Fibroblast of pulmonary artery (primary cell): ENCODE data around the gene RBM28.

Source experiments
- DNase-seq: peaks from one replicate; pipeline ENCODE4 v3.0.0-alpha.2; 2010; ENCODE audit warnings: low read depth
- H3K4me3 ChIP-seq: replicated peaks from 2 replicates; pipeline ENCODE4 v1.5.1; 2011; ENCODE audit warnings: low read depth, mild to moderate bottlenecking, control low read depth, low read length, moderate library complexity
- TF ChIP-seq, protein P1 (sequence below): IDR thresholded peaks from 2 replicates; pipeline ENCODE4 v1.5.1; 2011; ENCODE audit warnings: mild to moderate bottlenecking, control low read depth, low read length, inconsistent platforms; ENCODE audit errors: missing control alignments

Gene RBM28

DNA sequence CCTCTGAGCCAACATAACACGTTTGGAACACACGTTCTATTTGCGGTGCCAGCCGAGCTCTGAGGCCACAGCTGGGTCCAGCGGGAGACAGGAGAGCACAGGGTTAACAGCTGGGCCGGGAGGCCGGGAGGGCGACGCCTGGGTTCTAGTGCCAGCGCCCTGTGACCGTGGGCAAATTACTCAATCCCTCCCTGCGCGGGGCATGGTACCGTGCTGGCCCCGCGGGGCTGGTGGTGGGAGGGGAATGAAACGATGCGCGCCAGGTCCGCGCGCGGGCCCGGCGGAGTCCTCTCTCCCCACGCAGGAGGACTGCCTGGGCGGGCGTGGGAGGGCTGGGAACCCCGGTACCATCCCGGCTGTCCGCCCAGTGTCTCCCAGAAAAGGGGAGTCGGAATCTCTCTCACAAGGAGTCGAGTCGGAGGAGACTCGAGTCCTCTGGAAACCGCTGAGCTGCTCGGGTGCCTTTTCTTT is 72.2 kb downstream of the RBM28 start:
- DNase-seq, result no peak
- H3K4me3 ChIP-seq, result peak overlapping the region; percentile 27
- TF ChIP-seq, protein P1, sequence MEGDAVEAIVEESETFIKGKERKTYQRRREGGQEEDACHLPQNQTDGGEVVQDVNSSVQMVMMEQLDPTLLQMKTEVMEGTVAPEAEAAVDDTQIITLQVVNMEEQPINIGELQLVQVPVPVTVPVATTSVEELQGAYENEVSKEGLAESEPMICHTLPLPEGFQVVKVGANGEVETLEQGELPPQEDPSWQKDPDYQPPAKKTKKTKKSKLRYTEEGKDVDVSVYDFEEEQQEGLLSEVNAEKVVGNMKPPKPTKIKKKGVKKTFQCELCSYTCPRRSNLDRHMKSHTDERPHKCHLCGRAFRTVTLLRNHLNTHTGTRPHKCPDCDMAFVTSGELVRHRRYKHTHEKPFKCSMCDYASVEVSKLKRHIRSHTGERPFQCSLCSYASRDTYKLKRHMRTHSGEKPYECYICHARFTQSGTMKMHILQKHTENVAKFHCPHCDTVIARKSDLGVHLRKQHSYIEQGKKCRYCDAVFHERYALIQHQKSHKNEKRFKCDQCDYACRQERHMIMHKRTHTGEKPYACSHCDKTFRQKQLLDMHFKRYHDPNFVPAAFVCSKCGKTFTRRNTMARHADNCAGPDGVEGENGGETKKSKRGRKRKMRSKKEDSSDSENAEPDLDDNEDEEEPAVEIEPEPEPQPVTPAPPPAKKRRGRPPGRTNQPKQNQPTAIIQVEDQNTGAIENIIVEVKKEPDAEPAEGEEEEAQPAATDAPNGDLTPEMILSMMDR, result no peak

DNA sequence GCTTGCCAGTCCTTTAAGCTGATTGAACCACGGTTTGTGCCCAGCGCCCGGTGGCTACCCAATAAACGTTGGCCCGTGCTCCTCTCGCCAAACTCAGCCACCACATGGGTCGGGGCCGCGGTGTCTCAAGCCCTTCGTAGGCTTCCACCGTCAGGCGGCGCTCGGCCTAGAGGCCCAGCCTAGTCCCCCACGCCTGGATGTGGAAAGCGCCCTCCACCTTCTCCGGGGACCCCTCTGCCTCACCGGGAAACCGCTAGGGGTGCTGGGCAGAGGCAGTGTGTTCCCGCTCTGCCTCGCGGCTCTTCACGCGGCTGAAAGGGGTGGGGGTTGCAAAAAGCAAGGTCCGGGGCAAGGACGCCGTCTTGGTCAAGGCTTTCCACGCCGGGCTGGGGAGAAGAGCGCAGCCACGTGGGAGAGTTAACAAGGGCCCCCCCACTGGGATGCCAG is 72.9 kb downstream of the RBM28 start:
- H3K4me3 ChIP-seq, result no peak overlapping the region
- TF ChIP-seq, protein P1, result peak; percentile 10
- no peak for DNase-seq

DNA sequence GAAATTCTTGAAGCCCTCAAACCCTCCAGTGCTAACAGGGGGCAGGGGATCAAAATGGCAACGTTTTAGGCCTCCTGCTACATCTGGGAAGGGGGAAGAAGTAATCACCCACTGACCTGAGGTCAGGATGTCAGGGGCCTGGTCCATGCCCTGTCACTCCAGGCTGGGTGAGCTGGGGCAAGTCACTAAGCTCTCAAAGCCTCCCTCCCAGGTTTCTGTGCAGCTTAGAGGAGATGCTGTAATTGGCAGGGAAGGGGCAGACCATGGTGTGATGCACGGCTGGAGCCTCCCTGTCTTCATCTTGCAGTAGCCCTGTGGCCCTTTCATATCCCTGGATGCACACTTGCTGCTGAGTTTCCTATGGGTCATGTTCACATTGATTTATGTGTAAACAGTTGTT is 75.5 kb downstream of the RBM28 start:
- TF ChIP-seq, protein P1, result no peak
- DNase-seq, result no peak
- H3K4me3 ChIP-seq, result no peak overlapping the region

DNA sequence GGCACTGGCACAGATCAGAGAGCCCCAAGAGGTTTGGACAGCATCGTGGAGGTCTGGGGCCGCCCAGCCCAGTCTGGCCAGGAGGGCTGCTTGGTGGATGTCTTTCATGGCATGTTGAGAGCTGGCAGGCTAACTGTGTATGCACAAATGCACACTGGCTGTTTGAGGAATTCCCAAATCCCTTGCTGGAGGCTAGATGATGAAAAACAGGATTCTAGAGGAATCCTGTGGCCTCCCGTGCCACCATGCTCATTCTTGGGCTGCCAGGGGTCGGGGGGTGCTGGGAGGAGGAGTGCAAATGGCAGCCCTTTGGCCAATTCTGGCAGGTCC is 76.1 kb downstream of the RBM28 start:
- TF ChIP-seq, protein P1, result no peak
- peak overlapping the region; percentile 44 for H3K4me3 ChIP-seq
- DNase-seq, result no peak

DNA sequence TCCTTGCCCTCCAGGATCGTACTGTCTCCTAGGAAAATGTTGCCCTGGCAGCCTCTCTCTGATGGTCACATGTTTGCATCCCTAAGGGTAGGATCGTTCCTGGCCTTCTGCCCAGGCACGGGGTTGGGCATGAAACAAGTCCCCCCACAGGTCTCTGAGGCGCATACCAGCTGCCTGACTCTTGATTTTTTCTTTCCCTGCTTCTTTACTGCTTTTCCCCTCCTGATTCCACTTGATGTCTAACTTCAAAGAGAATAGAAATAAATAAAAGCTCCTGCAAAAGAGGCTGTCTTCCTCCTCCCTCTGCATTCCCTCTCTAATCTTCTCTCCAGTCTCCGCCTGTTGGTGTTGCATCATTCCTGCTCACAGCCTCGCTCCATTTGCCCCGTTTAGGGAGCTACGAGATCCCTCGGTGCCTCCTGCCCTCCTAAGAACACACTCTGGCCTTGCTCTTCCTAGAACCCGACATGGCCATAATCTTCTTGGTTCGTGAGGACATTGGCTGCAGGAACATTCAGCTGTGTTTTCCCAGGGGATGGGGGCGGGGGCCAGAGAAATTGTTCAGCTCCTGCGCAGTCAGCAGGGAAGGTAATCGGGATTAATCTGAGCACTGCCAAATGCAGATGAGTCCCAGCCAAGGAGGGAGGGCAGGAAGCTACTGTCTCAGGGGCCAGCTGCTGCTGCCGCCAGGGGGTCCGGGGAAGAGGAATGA is 76.7 kb downstream of the RBM28 start:
- H3K4me3 ChIP-seq, result peak overlapping the region; percentile 44
- DNase-seq, result peak; percentile 66
- TF ChIP-seq, protein P1, result no peak

DNA sequence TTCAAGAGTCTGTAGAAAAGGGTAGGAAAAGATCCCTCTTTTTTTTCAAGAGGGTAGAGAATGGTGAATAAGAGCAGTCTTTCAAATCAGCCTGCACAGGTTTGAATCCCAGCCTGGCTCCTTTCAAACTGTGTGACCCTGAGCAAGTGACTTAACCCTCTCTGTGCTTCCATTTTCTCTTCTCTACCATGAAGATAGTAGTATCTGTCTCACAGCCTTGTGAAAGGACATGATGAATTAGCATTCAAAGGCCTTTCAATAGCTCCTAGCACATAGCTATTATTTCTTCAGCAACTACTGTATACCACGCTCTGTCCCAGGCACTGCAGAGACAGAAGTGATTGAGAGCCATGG is 77.2 kb downstream of the RBM28 start:
- H3K4me3 ChIP-seq, result peak overlapping the region; percentile 44
- no peak for DNase-seq
- TF ChIP-seq, protein P1, result no peak

DNA sequence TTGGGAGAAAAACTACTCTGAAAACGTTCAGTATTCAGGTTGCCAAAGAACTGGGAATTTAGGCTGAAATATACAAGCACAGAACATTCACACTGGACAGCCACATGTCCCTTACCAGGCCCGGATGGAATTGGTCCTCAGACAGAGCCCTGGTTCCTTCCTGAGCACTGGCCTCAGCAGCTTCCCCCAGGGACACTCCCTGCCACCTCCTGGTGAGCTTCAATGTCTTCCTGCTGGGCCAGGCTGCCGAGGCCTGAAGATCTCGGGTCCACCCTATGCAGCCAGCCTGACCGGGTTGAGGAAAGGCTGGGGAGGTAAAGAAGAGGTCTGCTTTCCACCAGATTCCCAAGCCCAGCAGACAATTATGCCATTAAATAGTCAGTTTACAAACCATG is 77.8 kb downstream of the RBM28 start:
- TF ChIP-seq, protein P1, result no peak
- no peak for DNase-seq
- H3K4me3 ChIP-seq, result no peak overlapping the region
